ENCODE measurements around the gene REG1A.

The REG1A gene

DNA sequence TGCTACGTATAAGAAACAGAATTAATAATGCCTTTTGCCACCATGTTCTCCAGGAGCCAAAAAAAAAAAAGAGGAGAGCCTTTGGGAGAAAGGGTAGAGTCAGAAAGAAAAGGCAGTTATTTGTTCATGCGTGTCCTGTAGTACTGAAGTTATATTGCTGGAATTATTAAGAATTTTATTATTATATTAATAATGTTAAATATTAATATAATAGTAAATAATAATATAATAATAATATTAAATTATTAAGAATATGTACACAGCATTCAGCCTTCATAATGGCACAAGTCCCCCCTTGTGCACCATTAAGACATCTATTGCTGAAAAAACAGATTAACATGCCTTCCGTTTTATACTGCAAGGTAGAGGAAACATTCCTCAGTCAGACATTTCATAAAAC lies 8.1 kb downstream of the REG1A start:
- no peak for DNase-seq

DNA sequence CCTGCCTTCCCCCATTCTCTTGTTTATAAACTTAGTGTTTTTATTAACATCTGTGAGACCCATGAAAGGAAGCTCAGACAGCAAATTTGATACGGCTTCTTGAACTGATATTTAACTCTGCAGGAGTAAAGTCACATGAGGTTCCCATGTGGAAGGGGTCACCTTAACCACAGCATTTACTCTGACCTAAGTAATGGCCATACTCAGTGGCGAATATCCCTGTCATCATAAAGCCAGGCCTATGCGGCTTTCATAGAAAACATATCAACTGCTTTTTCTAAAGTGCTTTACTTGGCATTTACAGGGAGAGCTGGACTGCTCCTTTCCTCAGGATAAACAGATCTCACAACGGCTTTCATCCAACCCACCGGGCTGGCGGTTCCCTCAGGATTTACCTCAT lies 9.0 kb downstream of the REG1A start:
- no peak for DNase-seq

DNA sequence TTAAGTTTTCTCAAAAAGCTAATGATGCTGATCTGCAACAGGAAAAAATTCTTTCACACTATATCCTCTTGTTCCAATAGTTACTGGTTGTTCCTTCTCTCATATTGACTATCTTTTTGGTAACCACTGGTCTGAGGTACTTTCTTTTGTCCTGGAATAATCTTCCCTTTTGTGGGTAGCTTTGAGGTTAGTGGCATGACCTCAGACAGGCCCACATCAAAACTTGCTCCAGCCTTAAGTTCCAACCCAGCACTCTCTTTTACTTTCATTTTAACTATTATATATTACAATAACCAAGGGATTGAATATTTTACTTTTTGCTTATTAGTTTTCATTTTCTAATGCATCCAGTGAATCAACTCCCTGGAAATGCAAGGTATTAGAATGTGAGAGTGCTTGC lies 9.5 kb downstream of the REG1A start:
- DNase-seq: no peak

DNA sequence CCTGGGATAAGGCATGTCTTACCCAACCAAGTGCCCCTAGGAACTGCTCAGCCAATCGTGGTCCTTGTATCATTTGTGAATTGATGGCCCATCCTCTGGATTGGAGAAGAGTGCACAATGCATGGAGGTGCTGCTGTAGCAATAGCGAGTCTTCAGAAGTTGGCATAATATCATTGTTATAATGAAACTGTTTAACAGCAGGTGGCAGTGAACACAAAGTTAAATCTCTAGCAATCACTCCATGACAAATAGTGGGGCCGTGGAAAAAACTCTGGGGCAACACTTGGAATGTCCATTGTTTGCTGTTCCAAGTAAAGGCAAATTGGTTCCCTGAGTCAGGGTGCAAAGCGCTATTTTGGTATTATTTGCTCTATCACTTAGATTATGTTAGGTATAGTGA lies 11.4 kb downstream of the REG1A start:
- DNase-seq: no peak

DNA sequence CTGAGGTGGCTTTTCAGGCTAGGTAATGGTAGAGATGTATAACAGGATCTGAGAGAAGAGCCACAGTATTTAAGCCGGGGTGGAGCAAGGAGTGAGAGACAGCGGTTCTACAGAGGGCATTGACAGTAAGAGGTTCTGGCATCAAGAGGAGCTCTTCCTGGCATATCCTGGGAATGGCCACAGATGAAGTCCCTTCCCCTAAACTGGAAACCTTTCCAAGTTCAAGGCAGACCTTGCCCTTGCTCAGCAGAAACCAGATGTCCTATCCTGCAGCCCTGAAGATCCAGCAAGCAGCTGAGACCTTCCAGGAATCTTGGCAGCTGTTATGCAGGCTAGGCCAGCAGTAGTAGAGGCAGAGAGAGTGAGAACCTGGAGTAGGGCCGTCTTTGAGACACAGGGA lies 18.1 kb downstream of the REG1A start:
- DNase-seq: no peak

DNA sequence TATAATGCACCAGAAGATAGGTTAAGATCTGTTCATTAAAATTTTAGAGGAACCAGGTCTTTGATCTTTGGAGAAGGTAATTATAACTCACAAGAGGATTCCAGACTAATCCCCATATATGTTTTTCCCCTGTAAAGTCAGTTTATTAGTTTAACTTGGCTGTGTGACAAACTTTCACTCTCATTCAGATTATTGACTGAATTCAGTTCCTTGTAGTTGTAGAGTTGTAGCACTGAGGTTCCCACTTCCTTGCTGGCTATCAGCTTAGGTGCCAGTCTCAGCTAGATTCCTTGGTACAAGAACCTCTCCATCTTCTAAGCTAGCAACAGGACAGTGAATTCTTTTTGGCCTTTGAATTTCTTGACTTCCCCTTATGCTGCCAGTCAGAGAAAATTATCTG lies 19.1 kb downstream of the REG1A start:
- no peak for DNase-seq

DNA sequence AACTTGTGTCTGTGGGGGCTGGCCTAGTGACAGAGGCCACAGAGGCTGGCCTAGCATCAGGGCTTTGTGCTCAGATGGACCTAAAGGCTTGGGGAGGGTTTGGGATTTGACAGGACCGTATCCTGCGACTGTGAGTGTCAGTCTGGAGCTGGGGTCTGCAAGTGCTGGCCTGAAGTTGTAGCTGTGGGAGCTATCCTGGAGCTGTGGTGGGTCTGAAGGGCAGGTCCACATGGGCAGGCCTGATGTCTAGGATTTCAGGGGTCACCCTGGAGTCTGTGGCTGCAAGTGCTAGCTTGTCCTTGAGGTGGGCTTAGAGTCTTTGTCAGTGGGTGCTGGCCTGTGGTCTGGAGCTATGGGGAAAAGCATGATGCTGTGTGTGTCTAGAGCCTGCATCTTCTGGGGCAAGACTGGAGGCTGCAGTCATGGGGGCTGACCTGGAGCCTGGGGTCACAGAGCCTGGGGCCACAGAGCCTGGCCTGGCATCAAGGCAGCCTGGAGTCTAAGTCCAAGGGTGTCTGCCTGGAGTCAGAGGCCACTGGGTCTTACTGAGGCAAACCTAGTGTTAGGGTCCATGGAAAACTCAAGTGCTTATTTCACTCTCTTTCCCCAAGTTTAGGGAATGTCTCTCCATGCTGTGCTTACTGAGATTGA lies 35.7 kb downstream of the REG1A start:
- DNase-seq: no peak

DNA sequence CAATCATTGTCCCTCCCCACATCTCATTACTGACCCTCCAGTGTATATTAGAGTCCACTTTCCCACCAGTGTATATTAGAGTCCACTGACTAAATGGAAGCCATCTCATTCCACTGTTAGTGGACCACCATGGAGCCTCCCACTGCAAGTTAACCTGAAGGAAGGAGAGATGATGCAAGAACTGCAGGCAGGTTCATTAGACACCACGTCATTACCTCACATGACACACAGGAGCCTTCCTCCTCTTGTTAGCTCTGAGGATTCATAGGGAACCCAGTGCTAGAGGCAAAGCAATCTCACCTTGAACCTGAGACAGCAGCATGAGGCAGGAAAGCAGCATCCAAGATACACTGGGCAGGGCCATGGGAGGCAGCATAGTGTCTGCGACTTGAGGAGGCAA lies 38.7 kb downstream of the REG1A start:
- DNase-seq: no peak

DNA sequence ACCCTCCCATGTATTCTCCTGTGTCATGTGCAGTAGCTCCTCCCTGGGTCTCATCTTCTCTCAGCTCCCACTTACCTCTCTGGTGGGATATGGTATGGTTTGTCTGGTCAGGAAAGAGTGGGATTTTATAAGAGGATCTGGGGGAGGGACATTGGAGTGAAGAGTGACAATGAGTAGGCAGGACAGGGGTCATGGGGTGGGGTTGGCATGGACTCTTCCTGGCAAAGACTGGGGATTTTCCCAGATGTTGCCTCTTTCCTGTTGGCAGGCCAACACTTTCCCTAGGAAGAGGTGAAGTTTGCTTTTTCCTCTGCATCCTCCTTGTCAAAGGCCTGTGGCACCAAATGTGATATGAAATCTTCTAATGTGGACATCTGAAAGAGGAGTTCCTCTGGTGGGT lies 39.4 kb downstream of the REG1A start, which contains the start of gene REG3A:
Gene REG3A (minus strand): TSS at position 101 of the 400 bp plus-strand sequence. CDS start 348 bp downstream, outside the sequence.
- DNase-seq: no peak

DNA sequence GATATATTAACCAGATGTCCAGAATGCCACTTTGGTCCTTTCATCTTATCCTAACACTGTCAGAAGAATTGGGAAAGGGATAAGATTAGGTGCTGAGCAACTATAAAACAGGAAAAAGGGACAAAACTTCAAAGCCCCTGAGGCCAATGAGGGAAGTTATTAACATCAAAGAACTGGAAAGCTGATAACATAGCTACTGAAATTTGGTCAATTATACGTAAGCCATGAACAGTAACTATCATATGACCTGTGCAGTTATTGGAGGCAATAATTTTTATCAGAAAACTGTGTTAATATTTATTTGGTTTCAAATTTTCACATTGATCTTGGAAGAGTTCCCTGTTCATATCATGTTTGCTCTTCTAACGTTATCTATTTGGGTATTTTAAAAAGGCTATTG lies 41.8 kb downstream of the REG1A start:
- no peak for DNase-seq

DNA sequence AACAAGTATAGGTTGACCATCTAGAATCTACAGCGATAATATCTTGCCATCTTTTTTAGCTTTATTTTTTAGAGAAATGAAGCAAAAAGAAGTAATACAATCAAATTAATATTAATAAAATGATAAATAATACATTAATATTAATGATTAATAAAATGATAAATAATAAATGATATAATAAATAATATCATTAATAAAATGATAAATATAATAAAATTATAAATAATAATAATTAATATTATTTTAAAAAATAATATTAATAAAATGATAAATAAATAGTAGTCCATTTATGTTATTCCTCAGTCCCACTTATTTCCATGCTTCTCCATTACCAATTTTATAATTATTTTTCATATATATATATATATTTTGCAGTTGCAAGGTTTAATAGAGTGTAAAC lies 42.5 kb downstream of the REG1A start:
- DNase-seq: no peak

DNA sequence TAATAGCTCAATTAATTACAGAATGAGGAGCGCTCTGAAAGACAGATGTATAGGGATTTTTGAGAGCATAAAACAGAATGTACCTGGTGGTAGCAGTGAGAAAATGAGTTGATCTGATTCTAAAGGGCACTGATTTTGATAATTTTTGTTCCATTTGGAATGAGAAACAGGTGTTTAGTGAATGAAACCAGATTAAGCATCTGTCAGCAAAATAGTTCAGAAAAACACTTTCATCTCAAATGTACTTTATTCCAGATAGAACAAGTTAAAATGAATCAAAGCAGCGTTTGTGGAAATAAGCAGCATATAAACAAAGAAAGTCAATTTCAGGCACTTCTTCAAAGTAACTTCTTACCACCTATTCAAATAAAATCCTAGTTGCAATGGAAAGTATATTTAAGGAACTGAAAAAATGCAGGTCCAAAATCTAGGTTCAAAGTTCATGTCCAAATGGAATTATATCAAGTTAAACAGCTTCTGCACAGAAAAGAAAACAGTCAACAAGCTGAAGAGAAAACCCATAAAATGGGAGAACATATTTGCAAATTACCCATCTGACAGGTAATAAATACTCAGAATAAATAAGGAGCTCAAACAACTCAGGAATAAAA lies 51.2 kb downstream of the REG1A start:
- no peak for DNase-seq

Data from activated T-cell treated with anti-CD3 and anti-CD28 coated beads, Interleukin-2, amount 50 U/mL, for 48 hours (primary cell).